ENCODE measurements around the gene KDM4D. TPM values are rescaled to one million over a fixed set of nuclear protein-coding genes. Genes with fewer than 3 reads are reported as not detected.

KDM4D gene
- total and polyA plus RNA-seq, 2 of the 8 experiments (the other 6 are each of a cell fraction or from before 2014, with no cell fraction given): 1.5 to 4.5 TPM

- TF ChIP-seq POU5F1 (IDR thresholded peaks at IDR 0.05; ENCODE audit: low read depth, low read length): no peak
- no peak for TF ChIP-seq SIRT6 (IDR thresholded peaks at IDR 0.05; ENCODE audit: low read length)
- no peak for TF ChIP-seq GTF2F1 (IDR thresholded peaks at IDR 0.05; ENCODE audit: borderline replicate concordance, low read depth, low read length)
Observed at GRCh38 chr11:94954753-94955152, 18.8 kb upstream of the KDM4D start (continued).

All from H1 (cell line).